Fibroblast of lung (primary cell): ENCODE measurements around the gene RBBP5.

Experiments used
- EZH2 ChIP-seq: IDR thresholded peaks from 2 replicates; pipeline ENCODE4 v1.5.1; 2012; ENCODE audit warnings: low read length, control low read depth, mild to moderate bottlenecking; ENCODE audit errors: missing control alignments
- TF ChIP-seq, protein P1 (sequence below), 2 donors: IDR thresholded peaks in 1 of 2; conservative IDR thresholded peaks in 1 of 2; 1 replicate in 1 of 2; 2 replicates in 1 of 2; pipeline ENCODE4 v1.5.1; 2011 to 2012; ENCODE audit warnings: low read length in 2 of 2, control low read depth in 1 of 2, inconsistent platforms in 1 of 2, low read depth in 1 of 2, mild to moderate bottlenecking in 1 of 2

DNA sequence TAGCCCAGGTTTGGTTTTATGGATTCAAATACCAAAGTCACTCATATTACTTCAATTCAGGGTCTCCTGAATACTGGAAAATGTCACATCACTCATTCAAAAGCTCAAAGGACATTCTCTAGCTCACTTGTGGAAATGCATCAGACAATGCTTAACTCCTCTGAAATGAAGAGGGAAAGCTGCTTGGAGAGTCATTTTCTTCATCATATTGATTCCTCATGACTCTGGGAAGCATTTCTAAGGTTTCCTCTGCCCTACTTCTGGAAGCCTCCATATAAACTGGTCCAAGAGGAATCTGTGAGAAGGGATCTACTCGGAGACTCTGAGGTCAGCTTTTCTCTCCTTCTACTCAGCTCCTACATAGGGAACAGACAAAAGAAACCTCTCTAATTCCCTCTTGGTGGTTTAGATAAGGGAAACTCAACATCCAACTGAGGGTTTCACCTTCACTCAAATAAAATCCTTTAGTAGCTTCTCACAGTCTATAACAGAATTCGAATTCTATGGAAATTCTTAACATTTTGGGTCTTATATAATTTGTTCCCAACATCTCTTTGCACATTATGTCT is 36.4 kb upstream of the RBBP5 start:
- TF ChIP-seq, protein P1, sequence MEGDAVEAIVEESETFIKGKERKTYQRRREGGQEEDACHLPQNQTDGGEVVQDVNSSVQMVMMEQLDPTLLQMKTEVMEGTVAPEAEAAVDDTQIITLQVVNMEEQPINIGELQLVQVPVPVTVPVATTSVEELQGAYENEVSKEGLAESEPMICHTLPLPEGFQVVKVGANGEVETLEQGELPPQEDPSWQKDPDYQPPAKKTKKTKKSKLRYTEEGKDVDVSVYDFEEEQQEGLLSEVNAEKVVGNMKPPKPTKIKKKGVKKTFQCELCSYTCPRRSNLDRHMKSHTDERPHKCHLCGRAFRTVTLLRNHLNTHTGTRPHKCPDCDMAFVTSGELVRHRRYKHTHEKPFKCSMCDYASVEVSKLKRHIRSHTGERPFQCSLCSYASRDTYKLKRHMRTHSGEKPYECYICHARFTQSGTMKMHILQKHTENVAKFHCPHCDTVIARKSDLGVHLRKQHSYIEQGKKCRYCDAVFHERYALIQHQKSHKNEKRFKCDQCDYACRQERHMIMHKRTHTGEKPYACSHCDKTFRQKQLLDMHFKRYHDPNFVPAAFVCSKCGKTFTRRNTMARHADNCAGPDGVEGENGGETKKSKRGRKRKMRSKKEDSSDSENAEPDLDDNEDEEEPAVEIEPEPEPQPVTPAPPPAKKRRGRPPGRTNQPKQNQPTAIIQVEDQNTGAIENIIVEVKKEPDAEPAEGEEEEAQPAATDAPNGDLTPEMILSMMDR (conservative IDR thresholded peaks at IDR 0.05 in 1 of 2, IDR thresholded peaks at IDR 0.05 in 1 of 2; ENCODE audit: low read depth in 1 of 2, low read length in 2 of 2) = no peak
- no peak for TF ChIP-seq EZH2
